GM21529 (cell line): ENCODE measurements around the gene TEKTIP1.
"Not testable (repeated sequence)": the region's sequence is repeated elsewhere in the genome, so short reads cannot be mapped to it uniquely, and the experiment has no call there.

ENCODE experiments used
- ATAC-seq: cut with Tn5 transposase; IDR thresholded peaks from one replicate; pipeline ENCODE4 v1.9.1; 2021; ENCODE audit not compliant: unreplicated experiment

The TEKTIP1 gene

GRCh38 chr19:3581792-3582191, 42.8 kb downstream of the TEKTIP1 start:
- not testable (repeated sequence) for ATAC-seq

- ATAC-seq, result not testable (repeated sequence)
These were observed 45.2 kb downstream of the TEKTIP1 start for GRCh38 chr19:3584036-3584802.

DNA sequence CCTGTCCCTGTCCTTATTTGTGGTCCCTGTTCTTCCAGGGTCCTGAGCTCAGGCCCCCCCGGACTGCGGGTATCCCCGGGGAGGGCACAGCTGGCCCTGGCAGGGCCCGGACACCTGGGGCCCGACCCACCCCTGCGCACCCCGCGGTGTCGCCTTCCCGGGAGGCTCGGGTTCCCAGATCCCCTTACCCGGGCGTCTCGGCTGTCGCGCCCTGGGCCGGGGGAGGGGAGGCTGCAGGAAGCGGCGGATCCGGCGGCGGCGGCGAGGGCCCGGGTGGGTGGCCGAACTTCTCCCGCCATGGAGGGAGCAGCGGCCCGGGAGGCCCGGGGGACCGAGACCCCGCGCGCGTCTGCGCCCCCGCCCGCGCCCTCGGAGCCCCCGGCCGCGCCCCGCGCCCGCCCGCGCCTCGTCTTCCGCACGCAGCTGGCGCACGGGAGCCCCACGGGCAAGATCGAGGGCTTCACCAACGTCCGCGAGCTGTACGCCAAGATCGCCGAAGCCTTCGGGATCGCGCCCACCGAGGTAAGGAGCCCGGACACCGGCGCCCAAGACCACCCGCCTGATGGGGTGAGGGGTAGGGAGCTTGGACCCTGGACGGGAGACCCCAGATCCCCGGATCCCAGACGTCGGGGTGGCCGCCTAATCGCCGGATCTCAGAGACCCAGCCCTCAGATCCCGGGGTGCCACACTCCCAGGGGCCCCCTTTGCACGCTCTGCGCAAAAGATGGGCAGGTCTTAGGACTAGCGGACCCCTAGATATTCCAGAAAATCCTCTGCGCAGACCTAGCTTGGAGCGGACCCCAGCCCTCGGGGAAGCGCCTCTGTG, 46.5 kb downstream of the TEKTIP1 start, which contains the start of gene GIPC3:
TSS of gene GIPC3 (plus strand) at position 178 of the 826 bp plus-strand sequence. CDS start at position 298, 120 bp downstream.
- ATAC-seq, result no peak

DNA sequence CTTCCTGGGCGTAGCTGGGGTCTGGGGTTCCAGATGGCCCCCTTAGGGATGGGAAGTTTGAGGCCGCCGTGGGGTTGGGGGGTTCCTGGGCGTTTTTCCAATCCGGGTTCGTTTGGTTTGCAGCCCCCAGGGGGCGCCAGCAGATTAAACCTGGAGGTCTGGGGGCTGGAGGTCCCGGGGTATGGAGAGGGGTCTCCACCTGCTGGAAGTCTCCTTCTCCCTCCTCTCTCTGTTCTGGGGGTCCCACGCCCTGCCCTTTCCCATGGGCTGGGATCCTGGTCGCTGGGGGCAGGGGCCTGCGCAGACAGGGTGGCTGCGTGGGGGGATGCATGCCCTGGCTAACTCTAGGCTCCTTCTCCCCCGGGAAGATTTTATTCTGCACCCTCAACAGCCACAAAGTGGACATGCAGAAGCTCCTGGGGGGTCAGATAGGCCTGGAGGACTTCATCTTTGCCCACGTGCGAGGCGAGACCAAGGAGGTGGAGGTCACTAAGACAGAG, 47.2 kb downstream of the TEKTIP1 start:
- no peak for ATAC-seq

- no peak for ATAC-seq
These were observed 47.9 kb downstream of the TEKTIP1 start for GRCh38 chr19:3586707-3587346.

GRCh38 chr19:3589439-3589838, 50.5 kb downstream of the TEKTIP1 start:
- ATAC-seq, result no peak

DNA sequence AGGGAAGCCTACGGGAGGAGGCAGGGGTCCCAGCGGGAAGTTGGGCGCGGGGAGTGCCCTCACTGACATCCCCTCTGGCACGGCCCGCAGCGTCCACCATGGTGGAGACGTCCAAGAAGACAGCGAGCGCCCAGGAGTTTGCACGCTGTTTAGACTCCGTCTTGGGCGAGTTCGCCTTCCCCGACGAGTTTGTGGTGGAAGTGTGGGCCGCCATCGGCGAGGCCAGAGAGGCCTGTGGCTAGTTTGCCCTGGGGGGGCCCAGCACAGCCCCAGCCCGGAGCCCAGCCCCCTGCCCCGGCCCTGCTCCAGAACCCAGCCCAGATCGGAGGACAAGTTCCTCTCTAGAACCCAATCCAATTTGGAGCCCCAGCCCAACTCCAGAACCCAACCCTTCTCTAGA, 51.0 kb downstream of the TEKTIP1 start:
- no peak for ATAC-seq

DNA sequence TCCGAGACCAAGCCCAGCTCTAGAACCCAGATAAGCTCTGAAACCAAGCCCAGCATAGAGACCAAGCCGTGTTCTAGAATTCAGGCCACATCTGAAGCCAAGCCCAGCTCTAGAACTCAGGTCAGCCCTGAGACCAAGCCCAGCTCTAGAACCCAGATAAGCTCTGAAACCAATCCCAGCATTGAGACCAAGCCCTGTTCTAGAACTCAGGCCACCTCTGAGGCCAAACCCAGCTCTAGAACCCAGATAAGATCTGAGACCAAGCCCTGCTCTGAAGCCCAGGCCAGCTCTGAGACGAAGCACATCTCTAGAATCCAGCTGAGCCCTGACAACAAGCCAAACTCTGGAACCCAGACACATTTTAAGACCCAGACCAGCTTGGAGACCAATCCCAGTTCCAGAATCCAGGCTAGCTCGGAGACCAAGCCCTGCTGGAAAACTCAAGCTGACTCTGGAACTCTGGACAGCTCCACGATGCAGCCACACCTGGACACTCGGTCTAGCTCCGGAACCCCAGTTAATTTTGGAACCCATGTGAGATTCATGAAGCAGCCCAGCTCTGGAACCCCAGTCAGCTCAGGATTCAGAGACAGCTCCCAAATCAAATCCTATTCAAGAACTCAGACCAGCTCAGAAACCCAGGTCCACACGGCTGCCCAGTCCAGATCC, 52.2 kb downstream of the TEKTIP1 start:
- no peak for ATAC-seq

DNA sequence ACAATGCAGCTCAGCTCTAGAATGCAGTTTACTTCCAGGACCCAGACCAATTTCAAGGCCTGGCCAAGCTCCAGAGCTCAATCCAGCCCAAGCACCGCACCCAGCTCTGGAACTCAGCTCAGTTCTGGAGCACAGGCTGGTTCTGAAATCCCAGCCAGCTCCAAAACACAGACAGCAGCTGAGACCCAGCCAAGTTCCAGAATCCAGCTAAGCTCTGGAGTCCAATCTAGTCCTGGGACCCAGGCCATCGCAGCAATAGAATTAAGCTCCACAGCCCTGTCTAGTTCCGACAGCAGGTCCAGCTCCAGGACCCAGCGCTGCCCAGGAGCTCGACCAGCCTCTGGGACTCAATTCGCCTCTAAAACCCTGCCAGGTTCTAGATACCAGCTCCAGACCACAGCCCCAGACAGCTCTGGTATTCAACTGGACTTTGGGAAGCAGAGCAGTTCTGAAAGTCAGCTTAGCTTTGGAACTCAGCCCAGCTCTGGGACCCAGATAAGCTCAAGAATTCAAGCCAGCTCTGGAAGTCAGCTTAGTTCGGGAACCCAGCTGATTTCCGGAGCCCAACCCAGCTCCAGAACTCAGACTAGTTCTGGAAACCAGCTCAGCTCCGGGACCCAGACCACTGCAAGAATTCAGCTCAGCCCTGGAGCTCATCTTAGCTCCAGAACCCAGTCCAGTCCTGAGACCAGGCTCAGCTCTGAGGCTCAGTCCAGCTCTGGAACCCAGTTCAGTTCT, 53.1 kb downstream of the TEKTIP1 start:
- ATAC-seq, result no peak

DNA sequence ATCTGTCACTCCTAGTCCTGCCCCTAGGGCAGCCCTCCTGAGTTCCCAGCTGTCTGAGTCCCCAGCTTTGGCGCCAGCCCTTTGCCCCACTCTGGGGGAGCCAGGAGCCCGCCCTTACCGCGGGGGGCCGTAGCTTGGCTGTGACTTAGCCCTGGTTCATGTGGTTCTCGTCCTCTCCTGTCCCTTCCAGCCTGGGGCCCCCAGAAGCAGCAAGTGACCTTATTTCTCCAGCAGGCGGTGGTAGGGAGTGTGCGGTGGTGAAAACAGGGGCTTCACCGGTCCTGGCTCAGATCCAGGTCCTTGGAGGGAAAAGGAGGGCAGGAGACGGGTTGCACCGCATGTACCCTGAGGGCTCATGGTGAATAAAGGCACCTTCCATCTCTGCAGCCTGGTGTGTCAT, 54.2 kb downstream of the TEKTIP1 start:
- ATAC-seq, result no peak
